HG02798 (cell line): Measurements from ENCODE around the gene PHF21A.
"Not testable (repeated sequence)": the region's sequence is repeated elsewhere in the genome, so short reads cannot be mapped to it uniquely, and the experiment has no call there.

Experiments used
- ATAC-seq: cut with Tn5 transposase; IDR thresholded peaks from one replicate; pipeline ENCODE4 v1.9.1; 2021; ENCODE audit warnings: mild to moderate bottlenecking; ENCODE audit not compliant: unreplicated experiment, poor library complexity

Gene PHF21A

DNA sequence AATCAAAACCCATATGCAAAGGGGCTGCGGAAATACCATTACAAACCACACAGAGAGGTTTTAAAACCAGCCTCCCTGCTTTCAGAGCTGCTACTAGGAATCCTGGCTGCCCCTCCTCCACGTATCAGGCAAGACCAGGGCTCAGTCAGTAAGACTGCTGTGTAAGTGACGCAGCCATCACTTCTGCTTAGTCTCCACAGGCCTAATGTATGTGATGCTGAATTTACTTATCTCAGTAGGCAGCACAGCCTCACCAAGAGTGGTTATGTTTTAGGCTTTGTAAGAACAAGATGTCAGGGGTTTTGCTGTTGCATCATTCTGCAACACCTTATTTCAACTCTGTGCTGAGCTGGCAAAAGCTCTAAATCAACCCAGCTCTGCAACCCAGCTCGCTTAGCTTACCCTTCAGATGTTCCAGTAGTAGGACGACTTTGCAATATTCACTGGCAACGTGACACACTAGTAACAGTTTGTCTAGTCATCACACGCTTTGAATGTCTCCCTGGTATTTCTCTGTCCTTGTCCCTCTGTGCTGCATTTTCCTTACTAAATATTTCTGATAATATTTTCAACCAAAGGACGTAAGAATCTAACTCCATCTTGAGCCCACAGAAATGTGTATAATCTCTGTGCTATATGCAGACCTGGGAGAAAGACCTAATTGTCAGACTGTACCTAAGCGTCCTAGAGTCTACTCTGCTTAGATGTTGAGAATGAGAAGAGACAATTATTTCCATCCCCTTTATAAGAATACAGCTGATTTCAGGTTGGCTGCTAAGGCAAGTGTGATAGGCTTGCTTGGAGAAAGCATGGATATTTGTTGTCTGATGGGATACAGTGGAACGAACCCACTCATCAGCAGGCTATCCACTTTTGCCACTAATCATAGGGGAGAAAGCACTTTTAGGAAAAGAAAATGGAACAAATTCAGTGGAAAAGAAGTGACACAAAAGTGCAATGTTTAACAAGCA lies 126.6 kb downstream of the PHF21A start:
- ATAC-seq, result no peak

- ATAC-seq, result no peak
Observed at GRCh38 chr11:45993531-45994001, 127.7 kb downstream of the PHF21A start.

GRCh38 chr11:45988921-45989320 lies 132.3 kb downstream of the PHF21A start:
- ATAC-seq, result no peak

- no peak for ATAC-seq
Observed at GRCh38 chr11:45985212-45985611, 136.0 kb downstream of the PHF21A start.

DNA sequence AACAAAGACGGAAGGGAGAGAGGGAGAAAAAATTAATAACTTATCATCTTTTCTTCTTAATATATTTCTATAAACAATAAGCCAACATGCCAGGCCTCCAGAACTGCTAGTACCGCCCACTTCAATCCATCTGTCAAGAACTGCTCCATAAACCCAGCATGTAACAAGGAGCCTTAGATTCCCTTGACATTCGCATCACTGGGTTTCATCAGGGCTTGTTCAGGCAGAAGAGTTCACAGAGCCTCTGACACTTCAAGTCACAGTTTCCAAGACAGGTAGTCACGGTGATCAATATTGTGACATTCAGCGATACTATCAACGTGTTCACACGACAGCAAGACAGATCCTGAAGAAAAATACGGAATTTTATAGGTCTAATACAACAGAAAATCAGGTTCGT lies 137.1 kb downstream of the PHF21A start:
- no peak for ATAC-seq

DNA sequence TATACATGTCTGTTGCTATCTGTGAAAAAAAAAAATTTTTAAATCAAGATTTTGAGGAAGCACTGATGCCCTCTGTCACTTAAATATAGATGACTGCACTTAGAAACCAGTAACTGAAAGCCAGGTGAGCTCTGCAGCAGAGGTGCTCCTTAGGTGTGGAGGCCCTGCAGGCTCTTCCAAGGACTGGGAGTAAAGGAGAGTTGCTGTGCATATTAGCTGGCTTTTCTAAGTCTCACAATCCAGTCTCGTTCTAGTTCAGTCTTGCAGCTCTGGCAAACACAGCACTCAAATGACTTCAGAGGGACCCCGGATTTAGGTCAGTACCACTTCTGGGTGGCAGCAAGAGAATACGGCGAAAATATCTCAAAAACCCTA lies 137.8 kb downstream of the PHF21A start:
- no peak for ATAC-seq

DNA sequence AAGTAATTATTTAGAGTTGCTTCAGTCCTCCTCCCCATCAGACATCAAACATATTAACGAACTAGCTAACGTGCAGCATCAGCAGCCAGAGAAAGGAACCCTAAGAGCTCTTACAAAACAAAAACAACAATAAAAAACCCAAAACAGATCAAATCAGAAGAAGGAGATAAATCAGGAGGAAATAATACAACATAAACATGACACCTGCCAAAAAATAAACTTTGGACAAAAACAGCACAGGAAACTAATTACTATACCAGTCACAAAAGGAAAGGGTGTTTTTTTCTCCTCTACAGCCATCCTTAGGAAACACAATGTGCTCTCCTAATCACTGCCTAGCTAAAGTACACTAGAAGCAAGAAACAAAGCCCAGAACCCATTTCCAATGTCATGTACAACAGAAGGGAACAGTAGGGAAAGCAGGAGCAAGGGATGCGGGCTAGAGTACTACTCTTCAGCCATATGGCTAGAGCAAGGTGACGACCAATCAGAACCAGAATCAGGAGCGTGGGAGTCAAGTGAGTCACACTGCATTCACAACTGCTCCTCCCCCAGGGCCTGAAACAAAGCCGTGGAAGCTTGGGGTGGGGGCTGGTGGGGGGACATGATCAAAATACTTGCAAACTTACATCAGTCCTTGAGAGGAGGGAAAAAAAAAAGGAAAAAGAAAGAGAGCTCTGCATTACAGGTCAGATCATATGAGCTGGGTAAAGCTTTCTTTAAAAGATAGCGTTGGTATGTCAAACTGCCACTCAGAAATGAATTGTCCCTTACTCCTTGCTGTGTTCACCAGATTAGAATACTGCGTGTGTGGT lies 138.4 kb downstream of the PHF21A start:
- no peak for ATAC-seq

GRCh38 chr11:45981826-45982225 lies 139.4 kb downstream of the PHF21A start:
- not testable (repeated sequence) for ATAC-seq

DNA sequence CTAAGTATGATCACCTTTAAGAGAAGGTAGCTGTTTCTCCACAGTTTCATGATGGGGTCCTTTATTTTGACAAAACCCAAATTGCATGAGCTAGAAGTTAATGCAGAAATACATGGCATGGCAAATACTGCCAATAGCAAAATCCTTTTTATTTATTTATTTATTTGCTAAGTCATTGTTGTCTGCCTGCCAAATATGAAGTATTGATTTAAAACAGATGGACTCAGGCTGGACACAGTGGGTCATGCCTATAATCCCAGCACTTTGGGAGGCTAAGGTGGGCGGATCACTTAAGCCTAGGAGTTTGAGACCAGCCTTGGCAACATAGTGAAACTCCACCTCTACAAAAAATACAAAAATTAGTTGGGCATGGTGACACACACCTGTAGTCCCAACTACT lies 146.4 kb downstream of the PHF21A start:
- no peak for ATAC-seq

DNA sequence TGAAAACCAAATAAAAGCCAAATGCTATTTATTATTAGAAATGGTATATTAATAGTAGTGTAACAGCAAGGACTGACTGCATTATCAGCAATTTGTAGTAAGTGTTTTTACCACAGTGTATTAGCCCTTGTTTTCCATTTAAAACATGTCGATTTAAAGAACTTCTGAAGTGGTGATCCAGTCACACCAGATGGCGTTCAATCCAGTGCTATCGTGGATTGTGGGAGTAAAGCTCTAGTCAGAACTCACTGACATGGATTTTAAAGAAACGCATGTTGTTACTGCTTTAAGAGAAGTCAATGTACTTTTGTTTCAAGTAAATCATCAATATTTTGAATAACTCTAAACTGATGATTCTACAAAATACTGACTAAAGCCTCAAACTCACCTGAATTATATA lies 147.7 kb downstream of the PHF21A start:
- ATAC-seq, result no peak

DNA sequence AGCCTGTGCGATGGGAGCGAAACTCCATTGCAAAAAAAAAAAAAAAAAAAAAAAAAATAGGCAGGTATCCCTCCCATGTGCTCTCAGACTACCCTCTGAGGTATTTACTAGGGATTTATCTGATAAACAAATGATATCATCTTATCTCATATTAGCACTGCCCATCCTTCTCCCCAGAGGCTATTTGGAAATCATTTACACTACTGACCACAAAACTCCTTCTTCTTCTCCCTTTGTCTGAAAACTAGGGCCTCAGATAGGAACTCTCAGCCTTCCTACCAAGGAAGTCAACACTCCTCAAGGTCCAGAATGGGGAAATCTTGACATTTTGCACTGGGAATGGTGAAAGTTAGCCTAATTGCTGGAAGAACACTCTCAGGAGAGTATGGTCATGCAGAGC lies 152.4 kb downstream of the PHF21A start:
- no peak for ATAC-seq

DNA sequence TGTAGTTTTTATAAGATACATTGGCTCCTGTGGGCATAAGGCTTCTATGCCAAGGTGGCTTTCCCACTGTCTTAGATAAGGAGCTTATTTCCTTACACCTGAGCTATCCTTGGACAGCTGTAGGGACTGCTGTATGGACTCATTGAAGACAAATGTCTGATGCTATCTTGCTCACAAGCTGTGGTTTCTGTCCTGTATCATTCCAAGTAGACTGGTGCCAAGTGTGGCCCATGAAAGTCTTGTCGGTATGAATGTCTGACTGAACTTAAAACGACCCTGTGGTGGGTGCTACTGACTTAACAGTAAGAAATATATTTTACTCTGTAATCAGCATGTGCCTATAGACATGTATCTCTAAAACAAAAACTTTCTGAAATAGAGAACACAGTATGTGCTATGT lies 153.7 kb downstream of the PHF21A start:
- no peak for ATAC-seq

DNA sequence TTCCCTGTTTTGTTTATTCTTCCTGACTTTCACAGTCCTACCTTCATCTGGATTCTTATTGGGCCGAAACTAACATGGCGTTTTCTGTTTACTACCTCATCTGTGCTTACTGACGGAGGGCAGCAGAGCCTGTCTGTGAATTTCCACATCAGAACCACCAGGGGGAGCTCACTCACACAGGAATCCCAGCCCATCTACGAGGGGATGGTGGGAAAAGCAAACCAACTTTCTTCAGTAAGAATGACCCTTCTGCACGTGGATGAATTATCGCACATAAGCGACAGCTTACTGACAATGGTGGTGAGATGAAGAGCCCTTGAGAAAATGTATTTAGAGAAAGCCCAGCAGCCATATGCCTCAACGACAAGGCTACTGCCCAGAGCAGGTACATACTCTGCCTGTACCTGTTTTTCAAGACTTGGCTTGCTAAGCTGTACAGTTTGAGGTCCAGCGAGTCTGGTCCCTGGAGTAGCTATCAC lies 156.3 kb downstream of the PHF21A start:
- peak; percentile 73 for ATAC-seq

- no peak for ATAC-seq
Observed at GRCh38 chr11:45961751-45962240, 159.5 kb downstream of the PHF21A start.

GRCh38 chr11:45960387-45961095 lies 160.7 kb downstream of the PHF21A start:
- ATAC-seq, result no peak

- no peak for ATAC-seq
Observed at GRCh38 chr11:45959851-45960250, 161.4 kb downstream of the PHF21A start.

DNA sequence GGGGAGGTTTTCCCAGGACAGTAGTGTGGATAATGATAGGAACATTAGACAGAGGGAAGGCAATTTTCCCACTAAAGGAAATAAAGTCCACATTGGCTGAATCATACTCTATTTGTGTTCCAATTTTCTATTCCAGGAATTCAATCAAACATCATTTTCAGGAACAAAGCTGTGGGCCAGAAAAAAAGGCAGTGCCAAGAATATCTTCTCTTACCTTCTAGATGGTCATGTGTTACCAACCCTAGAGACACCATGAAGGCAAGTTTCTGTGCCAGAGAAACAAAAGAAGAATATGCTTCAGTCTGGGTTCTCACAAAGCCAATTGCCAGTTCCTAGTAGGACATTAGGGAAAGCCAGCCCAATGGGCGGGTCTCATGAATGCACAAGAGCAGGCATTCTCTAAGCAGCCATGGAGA lies 171.3 kb downstream of the PHF21A start:
- no peak for ATAC-seq

DNA sequence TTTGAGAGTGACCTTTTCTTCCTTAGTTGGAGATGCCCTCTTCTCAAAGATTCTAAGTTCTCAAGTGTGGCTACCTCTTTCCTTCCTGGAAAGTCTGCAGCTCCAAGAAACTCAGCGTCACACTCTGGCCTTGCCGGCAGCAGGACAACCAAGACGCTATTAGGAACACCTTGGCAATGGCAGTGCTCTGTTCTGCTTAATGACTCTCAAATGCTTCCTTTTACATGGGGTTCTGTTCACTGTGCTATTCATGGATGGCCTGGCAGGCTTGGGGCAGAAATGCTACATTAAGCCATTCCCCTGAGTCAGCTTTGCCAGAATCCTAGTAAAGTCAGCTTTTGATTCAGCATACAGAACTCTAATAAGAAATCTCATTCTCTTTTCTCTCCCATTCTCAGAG lies 172.9 kb downstream of the PHF21A start:
- no peak for ATAC-seq

DNA sequence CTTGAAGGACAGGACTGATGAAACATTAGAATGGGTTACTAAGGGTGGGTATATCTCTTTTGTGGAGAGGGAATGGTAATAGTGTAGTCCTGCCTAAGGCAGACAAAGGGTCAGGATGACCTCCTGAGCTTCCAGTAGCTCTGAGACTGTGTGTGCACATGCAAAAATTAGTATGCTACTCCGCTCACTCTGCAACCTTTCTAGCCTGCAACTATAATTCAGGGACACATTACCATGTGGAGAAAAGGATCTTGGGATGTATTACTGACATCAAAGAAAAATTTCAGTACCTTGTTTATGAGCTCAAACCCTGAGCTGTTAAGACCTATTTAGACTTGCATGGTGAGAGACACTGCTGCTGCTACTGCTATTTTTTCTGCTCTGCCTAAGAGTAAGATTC lies 173.4 kb downstream of the PHF21A start:
- no peak for ATAC-seq

DNA sequence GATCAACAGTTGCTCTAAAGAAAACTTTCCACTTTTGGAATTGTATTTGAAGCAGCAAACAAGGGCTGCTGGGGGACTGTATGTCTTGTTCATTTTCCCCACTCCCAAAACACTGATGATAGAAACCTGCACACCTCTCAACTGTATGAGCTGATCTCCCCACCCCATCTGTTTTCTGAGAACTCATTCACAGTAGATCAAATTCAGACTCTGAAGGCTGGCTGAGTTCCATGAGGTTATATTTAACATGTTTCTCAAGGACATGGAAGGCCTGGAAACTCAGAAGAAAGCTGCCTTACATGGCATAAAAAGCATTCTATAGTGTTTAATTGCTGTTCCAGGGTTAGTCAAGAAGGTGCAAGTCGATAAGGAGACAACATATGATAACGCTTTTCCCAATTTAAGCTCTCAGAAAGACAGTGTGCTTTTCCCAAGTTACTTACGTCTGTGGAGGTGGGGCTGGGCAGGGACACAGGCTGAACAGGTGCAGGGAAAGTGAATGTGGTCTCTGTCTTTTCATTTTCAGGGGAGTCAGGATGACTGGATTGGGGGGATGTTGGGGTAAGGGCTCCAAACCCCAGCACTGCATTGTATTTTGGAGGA lies 175.8 kb downstream of the PHF21A start:
- no peak for ATAC-seq
